HL-60/S4 (cell line): ENCODE data around the gene FCRL5.

Experiments used
- in situ Hi-C: fragments of 300-500 bp; cut with MboI; formaldehyde crosslinking; loops from 2 replicates; pipeline ENCODE4 v1.14.3; 2022; ENCODE audit warnings: low sequenced_read_pairs

The FCRL5 gene

GRCh38 chr1:157490467-157491165, 61.7 kb downstream of the FCRL5 start:
- in situ Hi-C loops: loop anchor here (10.0 kb wide), 1 partner anchor 296 kb away; no protein-coding TSS in a partner anchor

DNA sequence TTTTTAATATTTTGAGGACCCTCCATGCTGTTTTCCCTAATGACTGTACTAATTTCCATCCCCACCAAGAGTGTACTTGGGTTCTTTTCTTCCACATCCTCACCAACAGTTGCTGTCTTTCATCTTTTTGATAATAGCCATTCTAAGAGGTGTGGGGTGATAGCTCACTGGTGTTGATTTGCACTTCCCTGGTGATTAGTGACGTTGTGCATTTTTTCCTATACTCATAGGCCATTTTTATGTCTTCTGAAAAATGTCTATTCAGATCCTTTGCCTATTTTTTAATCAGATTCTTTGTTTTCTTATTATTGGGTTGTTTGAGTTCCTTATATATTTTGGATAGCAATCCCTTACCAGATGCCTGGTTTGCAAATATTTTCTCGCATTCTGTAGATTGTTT, 64.2 kb downstream of the FCRL5 start:
- in situ Hi-C loops: loop anchor here (5.0 kb wide), 1 partner anchor 111 kb away; no protein-coding TSS in a partner anchor

GRCh38 chr1:157487504-157487903, 64.8 kb downstream of the FCRL5 start:
- in situ Hi-C loops: loop anchor here (5.0 kb wide), 1 partner anchor 110 kb away; no protein-coding TSS in a partner anchor

- in situ Hi-C loops: loop anchor here (5.0 kb wide), 1 partner anchor 110 kb away; no protein-coding TSS in a partner anchor
Observed at GRCh38 chr1:157487096-157487495, 65.2 kb downstream of the FCRL5 start.

DNA sequence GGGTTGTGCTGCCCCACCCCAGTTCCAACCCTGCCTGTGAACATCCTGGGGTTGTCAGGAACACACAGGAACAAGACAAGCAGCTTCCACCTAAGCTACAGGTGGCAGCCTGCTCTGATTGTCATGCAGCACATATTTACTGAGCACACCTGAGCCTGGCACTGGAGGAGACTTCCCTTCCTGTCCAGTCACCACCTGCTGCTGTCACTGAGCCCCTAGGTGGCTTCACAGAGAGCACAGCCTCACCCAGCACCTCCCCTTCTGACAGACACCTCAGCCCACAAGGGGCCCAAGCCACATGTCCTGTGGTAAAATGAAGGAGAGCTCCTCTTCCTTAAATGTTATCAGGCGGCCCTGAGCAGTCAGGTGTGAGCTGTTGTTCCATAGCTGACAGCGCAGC, 65.9 kb downstream of the FCRL5 start:
- in situ Hi-C loops: loop anchor here (5.0 kb wide), 1 partner anchor 109 kb away; no protein-coding TSS in a partner anchor

DNA sequence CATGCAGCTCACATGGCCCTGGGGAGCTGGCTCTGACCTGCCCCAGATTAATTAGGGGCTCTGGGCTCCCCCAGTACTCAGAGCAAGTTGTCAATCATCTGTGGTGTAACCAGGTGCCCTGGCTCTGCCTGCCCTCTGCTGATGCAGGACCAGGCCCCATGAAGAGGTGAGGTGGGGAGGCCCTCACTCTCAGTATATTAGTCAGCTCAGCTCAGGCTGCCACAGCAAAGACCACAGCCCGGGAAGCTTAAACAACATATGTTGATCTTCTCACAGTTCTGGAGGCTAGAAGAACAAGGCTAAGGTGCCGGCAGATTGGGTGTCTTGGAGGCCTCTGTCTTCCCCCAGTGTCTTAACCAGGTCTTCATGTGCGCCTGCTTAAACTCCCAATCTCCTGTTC, 66.5 kb downstream of the FCRL5 start:
- in situ Hi-C loops: loop anchor here (5.0 kb wide), 1 partner anchor 108 kb away; no protein-coding TSS in a partner anchor

DNA sequence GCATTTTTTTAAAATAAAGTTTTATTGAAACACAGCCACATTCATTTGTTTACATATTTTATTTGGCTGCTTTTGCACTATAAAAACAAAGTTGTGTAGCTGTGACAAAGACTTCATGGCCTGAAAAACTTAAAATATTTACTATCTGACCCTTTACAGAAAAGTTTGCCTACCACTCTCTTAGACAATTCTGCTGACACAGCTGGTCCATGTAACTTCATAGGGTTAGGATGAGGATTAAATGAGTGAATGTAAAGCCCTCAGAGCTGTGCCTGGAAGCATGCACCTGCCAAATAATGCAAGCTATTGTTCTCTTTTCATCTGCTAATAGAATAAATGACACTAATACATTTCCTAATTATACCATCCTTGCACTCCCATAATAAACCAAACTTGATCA, 67.7 kb downstream of the FCRL5 start:
- in situ Hi-C loops: no loop called here

DNA sequence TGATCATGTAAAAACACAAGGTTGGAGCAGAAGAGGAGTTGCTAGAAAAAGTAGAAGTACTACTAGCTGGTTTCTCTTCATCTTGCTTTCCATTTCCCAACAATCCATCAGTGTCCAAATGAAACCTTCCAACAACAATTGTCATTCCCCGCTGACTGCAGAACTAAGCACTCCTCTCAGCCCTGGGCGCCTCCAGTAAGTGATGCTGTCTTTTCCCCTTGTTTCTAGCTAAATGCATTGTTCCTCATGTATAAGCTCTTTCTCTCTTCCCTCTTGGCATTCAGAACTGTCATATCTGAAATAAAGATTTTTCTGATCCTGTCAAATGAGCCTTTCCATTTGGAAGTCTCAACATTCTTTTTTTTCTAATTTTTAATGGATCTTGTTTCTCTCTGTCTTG, 68.7 kb downstream of the FCRL5 start:
- in situ Hi-C loops: no loop called here

GRCh38 chr1:157482717-157483116, 69.6 kb downstream of the FCRL5 start:
- in situ Hi-C loops: no loop called here

- in situ Hi-C loops: no loop called here
Observed at GRCh38 chr1:157482174-157482573, 70.1 kb downstream of the FCRL5 start.

DNA sequence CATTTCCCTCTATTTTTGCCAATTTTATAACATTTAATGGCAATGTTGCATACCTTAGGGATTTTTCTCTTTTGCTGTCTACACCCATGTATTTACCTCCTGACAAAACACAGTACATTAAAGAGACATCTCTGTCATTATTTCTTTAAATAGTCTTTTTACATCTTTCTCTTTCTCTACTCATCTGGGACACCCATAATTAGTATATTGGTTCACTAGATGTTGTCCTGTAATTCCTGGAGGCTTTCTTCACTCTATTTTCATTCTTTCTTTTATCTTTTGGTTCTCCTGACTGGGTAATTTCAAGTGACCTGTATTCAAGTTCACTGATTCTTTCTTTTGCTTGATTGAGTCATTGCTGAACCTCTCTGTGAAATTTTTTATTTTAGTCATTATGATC, 74.3 kb downstream of the FCRL5 start:
- in situ Hi-C loops: no loop called here

DNA sequence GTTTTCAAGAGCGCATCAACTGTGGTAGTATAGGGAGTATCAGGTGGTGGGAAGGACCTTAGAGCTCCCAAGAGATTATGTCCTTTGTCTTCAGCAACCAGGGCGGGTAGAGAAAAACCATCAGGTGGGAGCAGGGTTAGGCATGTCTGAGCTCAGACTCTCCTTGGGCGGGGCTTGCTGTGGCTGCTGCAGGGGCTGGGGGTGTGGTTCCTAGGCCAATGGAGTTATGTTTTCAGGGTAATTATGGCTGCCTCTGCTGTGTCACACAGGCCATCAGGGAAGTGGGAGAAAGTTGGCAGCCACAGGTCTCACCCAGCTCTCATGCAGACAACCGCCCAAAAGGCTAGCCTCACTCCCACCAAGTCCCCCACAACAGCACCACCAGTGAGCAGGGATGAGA, 74.9 kb downstream of the FCRL5 start:
- in situ Hi-C loops: no loop called here

- in situ Hi-C loops: no loop called here
Observed at GRCh38 chr1:157472959-157473358, 79.4 kb downstream of the FCRL5 start.

DNA sequence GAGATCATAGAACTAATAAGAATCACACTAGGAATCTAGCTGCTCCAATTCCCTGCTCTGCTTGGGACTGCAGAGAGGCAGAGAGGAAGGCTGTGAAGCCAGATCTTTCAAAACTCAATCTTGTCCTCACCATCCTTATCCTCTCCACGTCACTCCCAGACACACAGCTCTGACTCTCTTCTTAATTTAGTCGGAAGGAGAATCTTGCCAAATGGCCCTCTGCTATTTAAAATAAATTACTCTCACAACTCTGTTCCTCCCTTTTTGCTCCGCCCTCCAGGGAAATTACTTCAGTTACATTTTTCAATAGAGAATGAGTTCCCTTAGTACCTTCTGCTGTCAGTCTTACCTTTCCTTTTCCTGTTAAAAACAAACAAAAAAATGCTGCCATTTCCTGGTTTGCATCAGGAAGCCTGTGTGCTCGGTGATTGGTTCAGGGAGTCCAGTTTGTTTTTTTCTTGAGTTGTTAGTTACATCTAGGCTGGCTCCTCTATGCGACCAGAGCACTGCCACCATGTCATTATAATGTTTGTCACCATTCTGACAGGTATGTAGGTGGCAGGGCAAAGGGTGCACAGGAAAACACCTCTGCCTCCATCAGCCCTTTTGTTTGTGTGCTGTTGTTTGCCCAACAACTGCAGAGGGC, 80.1 kb downstream of the FCRL5 start:
- in situ Hi-C loops: no loop called here

GRCh38 chr1:157471531-157471930, 80.8 kb downstream of the FCRL5 start:
- in situ Hi-C loops: no loop called here

GRCh38 chr1:157469752-157470675, 82.3 kb downstream of the FCRL5 start:
- in situ Hi-C loops: no loop called here

GRCh38 chr1:157469300-157469699, 83.0 kb downstream of the FCRL5 start:
- in situ Hi-C loops: no loop called here

DNA sequence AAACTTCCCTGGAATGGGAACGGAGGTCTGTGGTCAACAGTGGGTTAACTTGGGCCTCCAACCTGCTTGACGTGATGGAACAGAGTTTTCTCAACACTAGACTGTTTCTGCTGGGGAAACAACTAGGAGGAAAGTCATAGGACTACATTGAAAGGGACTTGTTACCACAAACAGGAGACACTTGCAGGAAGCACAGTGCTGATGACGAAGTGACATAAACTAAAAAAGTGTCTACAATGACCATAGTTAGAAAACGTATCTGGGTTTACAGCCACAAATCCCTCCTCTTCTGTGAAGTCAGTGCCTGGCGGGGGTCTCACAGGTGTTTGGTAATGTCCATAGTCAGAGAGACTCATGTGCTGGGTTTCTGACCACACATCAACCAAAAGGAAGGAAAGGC, 86.3 kb downstream of the FCRL5 start:
- in situ Hi-C loops: no loop called here
